Activated T-helper 1 cell treated with anti-CD3 and anti-CD28 coated beads, Interleukin-12 subunit alpha, Interleukin-12 subunit beta, Interleukin-2, Interleukin-4 antibody, amounts not matched to agents 30 ng/mL and 10 ng/mL and 1 ng/mL, durations not matched to agents 14 hours and 24 hours and 36 hours (primary cell): ENCODE results near the gene SLC35E3. TPM values are rescaled to one million over a fixed set of nuclear protein-coding genes. Genes with fewer than 3 reads are reported as not detected.
"Not testable (repeated sequence)": the region's sequence is repeated elsewhere in the genome, so short reads cannot be mapped to it uniquely, and the experiment has no call there.

Source experiments
- DNase-seq: peaks from one replicate; pipeline ENCODE4 v3.0.0; 2021; ENCODE audit warnings: low spot score
- H3K27ac Mint-ChIP-seq: one replicate; pipeline ENCODE4 v1.8.0; 2021; ENCODE audit warnings: mild to moderate bottlenecking, mixed read lengths
- H3K27me3 Mint-ChIP-seq: one replicate; pipeline ENCODE4 v1.8.0; 2022; ENCODE audit warnings: mild to moderate bottlenecking, moderate library complexity, mixed read lengths; ENCODE audit not compliant: insufficient read depth
- H3K36me3 Mint-ChIP-seq: one replicate; pipeline ENCODE4 v1.8.0; 2021; ENCODE audit warnings: low read depth, mixed read lengths
- H3K4me1 Mint-ChIP-seq: one replicate; pipeline ENCODE4 v1.8.0; 2021; ENCODE audit warnings: low read depth, mixed read lengths
- H3K4me3 Mint-ChIP-seq: one replicate; pipeline ENCODE4 v1.8.0; 2021; ENCODE audit warnings: mild to moderate bottlenecking, moderate library complexity, mixed read lengths
- H3K9me3 Mint-ChIP-seq: one replicate; pipeline ENCODE4 v1.8.0; 2021; ENCODE audit warnings: mixed read lengths
- intact Hi-C: fragments of 100-400 bp; cut with micrococcal nuclease; formaldehyde crosslinking; loops from one replicate; pipeline ENCODE4 v1.15.1; 2024
- total RNA-seq: library from RNA; stranded (reverse); gene quantifications from 2 replicates; pipeline ENCODE4 v1.2.3, GENCODE V29; 2022

Gene SLC35E3
- total RNA-seq, 1 donor from 2014 or later, result 5.9 TPM

DNA sequence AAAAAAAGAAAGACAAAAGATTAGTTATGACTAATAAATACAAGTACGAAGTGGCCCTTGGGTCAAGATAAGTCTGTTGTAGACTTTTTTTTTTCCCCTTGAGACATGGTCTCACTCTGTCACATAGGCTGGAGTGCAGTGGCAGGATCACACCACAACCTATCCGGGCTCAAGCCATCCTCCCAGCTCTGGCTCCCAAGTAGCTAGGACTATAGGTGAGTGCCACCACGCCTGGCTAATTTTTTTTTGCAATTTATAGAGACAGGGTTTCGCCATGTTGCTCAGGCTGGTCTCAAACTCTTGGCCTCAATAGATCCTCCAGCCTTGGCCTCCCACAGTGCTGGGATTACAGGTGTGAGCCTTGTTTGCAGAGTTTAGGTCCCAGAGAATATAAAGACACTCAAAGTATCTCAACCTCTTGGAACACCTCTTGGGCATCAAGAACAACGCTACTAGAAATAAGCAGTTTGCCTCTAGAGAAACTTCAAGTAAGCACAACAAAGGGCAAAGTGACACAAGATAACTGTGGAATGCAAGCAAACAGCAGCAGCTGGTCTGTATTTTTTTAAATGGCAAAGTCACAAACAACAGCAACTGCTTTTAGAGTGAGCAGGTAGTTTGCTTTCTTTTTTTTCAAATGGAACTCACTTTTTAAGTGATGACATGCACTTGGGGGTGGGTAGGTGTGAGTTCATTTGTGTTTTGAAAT is 58.1 kb downstream of the SLC35E3 start:
- intact Hi-C loops, result loop anchor here (10.0 kb wide), 2 partner anchors 781 to 1169 kb away; partner anchors contain the start of gene CCT2
- no peaks in the 10 kb centered on the region for H3K9me3 Mint-ChIP-seq
- H3K36me3 Mint-ChIP-seq, result peaks cover 6% of the 10 kb centered on the region
- H3K4me1 Mint-ChIP-seq, result peaks cover 19% of the 10 kb centered on the region
- peaks cover 2% of the 10 kb centered on the region for H3K27me3 Mint-ChIP-seq
- DNase-seq, result no peak
- H3K27ac Mint-ChIP-seq, result no peak overlapping the region
- H3K4me3 Mint-ChIP-seq, result no peak overlapping the region

- H3K4me3 Mint-ChIP-seq, result no peak overlapping the region
- DNase-seq, result no peak
- intact Hi-C loops, result loop anchor here (5.0 to 10.0 kb wide), 6 partner anchors 308 to 1170 kb away; partner anchors contain the start of gene CCT2
- H3K27me3 Mint-ChIP-seq, result peaks cover 2% of the 10 kb centered on the region
- no peaks in the 10 kb centered on the region for H3K9me3 Mint-ChIP-seq
- peaks cover 14% of the 10 kb centered on the region for H3K36me3 Mint-ChIP-seq
- H3K27ac Mint-ChIP-seq, result peak overlapping the region; percentile 10
- peaks cover 21% of the 10 kb centered on the region for H3K4me1 Mint-ChIP-seq
Measured at GRCh38 chr12:68804657-68805591, 58.9 kb downstream of the SLC35E3 start.

GRCh38 chr12:68805592-68806120 is 59.7 kb downstream of the SLC35E3 start:
- H3K36me3 Mint-ChIP-seq, result peaks cover 17% of the 10 kb centered on the region
- peak overlapping the region; percentile 10 for H3K27ac Mint-ChIP-seq
- DNase-seq, result no peak
- peaks cover 2% of the 10 kb centered on the region for H3K27me3 Mint-ChIP-seq
- intact Hi-C loops, result loop anchor here (2.0 to 10.0 kb wide), 9 partner anchors 13 to 1171 kb away; partner anchors contain the start of genes CCT2 and RAP1B
- H3K4me3 Mint-ChIP-seq, result no peak overlapping the region
- H3K9me3 Mint-ChIP-seq, result no peaks in the 10 kb centered on the region
- H3K4me1 Mint-ChIP-seq, result peaks cover 23% of the 10 kb centered on the region

GRCh38 chr12:68806488-68807237 is 60.7 kb downstream of the SLC35E3 start:
- peak overlapping the region; percentile 99 for H3K27ac Mint-ChIP-seq
- H3K9me3 Mint-ChIP-seq, result no peaks in the 10 kb centered on the region
- H3K4me1 Mint-ChIP-seq, result peaks cover 32% of the 10 kb centered on the region
- intact Hi-C loops, result loop anchor here (1.0 to 10.0 kb wide), 14 partner anchors 14 to 1172 kb away; partner anchors contain the start of genes CCT2, NUP107, RAP1B and SLC35E3
- peak overlapping the region; percentile 97 for H3K4me3 Mint-ChIP-seq
- no peak for DNase-seq
- H3K27me3 Mint-ChIP-seq, result peaks cover 2% of the 10 kb centered on the region
- peaks cover 27% of the 10 kb centered on the region for H3K36me3 Mint-ChIP-seq

GRCh38 chr12:68807274-68807575 is 61.2 kb downstream of the SLC35E3 start:
- intact Hi-C loops, result loop anchor here (1.0 to 10.0 kb wide), 14 partner anchors 14 to 1172 kb away; partner anchors contain the start of genes CCT2, NUP107, RAP1B and SLC35E3
- not testable (repeated sequence) for DNase-seq, H3K9me3 Mint-ChIP-seq, H3K27me3 Mint-ChIP-seq
- Mint-ChIP-seq H3K36me3 (peaks cover 30% of the 10 kb centered on the region), H3K27ac (peak overlapping the region; percentile 99), H3K4me3 (peak overlapping the region; percentile 97), H3K4me1 (peaks cover 29% of the 10 kb centered on the region)

- Mint-ChIP-seq H3K27me3 (peaks cover 2% of the 10 kb centered on the region), H3K27ac (peak within 1 kb of the TSS; percentile 99), H3K9me3 (no peaks in the 10 kb centered on the region), H3K4me3 (peak within 1 kb of the TSS; percentile 97), H3K4me1 (peaks cover 34% of the 10 kb centered on the region), H3K36me3 (peaks cover 34% of the 10 kb centered on the region)
- intact Hi-C loops, result loop anchor here (1.0 to 10.0 kb wide), 17 partner anchors 15 to 1173 kb away; partner anchors contain the start of genes CCT2, CPSF6, MDM1 and NUP107
- peak; percentile 98 for DNase-seq
Measured at GRCh38 chr12:68807576-68808387, 61.8 kb downstream of the SLC35E3 start, which contains the start of gene MDM2. Gene MDM2 (plus strand): TSS chr12:68808177. CDS start chr12:68808478, 301 bp downstream.

DNA sequence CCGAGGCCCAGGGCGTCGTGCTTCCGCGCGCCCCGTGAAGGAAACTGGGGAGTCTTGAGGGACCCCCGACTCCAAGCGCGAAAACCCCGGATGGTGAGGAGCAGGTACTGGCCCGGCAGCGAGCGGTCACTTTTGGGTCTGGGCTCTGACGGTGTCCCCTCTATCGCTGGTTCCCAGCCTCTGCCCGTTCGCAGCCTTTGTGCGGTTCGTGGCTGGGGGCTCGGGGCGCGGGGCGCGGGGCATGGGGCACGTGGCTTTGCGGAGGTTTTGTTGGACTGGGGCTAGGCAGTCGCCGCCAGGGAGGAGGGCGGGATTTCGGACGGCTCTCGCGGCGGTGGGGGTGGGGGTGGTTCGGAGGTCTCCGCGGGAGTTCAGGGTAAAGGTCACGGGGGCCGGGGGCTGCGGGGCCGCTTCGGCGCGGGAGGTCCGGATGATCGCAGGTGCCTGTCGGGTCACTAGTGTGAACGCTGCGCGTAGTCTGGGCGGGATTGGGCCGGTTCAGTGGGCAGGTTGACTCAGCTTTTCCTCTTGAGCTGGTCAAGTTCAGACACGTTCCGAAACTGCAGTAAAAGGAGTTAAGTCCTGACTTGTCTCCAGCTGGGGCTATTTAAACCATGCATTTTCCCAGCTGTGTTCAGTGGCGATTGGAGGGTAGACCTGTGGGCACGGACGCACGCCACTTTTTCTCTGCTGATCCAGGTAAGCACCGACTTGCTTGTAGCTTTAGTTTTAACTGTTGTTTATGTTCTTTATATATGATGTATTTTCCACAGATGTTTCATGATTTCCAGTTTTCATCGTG is 62.6 kb downstream of the SLC35E3 start:
- H3K36me3 Mint-ChIP-seq, result peaks cover 42% of the 10 kb centered on the region
- H3K4me3 Mint-ChIP-seq, result peak overlapping the region; percentile 97
- peaks cover 2% of the 10 kb centered on the region for H3K27me3 Mint-ChIP-seq
- H3K9me3 Mint-ChIP-seq, result no peaks in the 10 kb centered on the region
- peak overlapping the region; percentile 99 for H3K27ac Mint-ChIP-seq
- intact Hi-C loops, result loop anchor here (1.0 to 10.0 kb wide), 10 partner anchors 22 to 1174 kb away; partner anchors contain the start of genes CCT2, CPSF6 and MDM1
- peak; percentile 68 for DNase-seq
- H3K4me1 Mint-ChIP-seq, result peaks cover 42% of the 10 kb centered on the region

- H3K27me3 Mint-ChIP-seq, result peaks cover 2% of the 10 kb centered on the region
- H3K4me1 Mint-ChIP-seq, result peaks cover 48% of the 10 kb centered on the region
- H3K4me3 Mint-ChIP-seq, result peak overlapping the region; percentile 97
- H3K36me3 Mint-ChIP-seq, result peaks cover 46% of the 10 kb centered on the region
- H3K9me3 Mint-ChIP-seq, result no peaks in the 10 kb centered on the region
- DNase-seq, result no peak
- H3K27ac Mint-ChIP-seq, result peak overlapping the region; percentile 99
- intact Hi-C loops, result loop anchor here (1.0 to 10.0 kb wide), 7 partner anchors 21 to 1175 kb away; partner anchors contain the start of gene CCT2
Measured at GRCh38 chr12:68809190-68810026, 63.4 kb downstream of the SLC35E3 start.

GRCh38 chr12:68810027-68810389 is 64.0 kb downstream of the SLC35E3 start:
- Mint-ChIP-seq H3K4me3 (peak overlapping the region; percentile 97), H3K4me1 (peaks cover 54% of the 10 kb centered on the region), H3K27ac (peak overlapping the region; percentile 99), H3K36me3 (peaks cover 50% of the 10 kb centered on the region)
- DNase-seq, intact Hi-C loops, H3K9me3 Mint-ChIP-seq, H3K27me3 Mint-ChIP-seq: not testable (repeated sequence)

DNA sequence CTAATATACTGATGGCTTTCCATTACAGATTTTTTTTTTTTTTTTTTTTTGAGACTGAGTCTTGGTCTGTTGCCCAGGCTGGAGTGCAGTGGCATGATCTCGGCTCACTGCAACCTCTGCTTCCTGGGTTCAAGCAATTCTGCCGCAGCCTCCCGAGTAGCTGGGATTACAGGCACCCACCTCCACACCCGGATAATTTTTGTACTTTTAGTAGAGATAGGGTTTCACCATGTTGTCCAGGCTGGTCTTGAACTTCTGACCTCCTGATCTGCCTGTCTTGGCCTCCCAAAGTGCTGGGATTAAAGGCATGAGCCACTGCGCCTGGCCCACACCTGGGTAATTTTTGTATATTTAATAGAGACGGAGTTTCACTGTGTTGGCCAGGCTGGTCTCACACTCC is 65.6 kb downstream of the SLC35E3 start:
- H3K9me3 Mint-ChIP-seq, DNase-seq, H3K27ac Mint-ChIP-seq, intact Hi-C loops, H3K27me3 Mint-ChIP-seq: not testable (repeated sequence)
- Mint-ChIP-seq H3K4me3 (peak overlapping the region; percentile 83), H3K4me1 (peaks cover 57% of the 10 kb centered on the region), H3K36me3 (peaks cover 54% of the 10 kb centered on the region)
